Measurements from ENCODE around the gene EARS2.
"Not testable (repeated sequence)": the region's sequence is repeated elsewhere in the genome, so short reads cannot be mapped to it uniquely, and the experiment has no call there.

EARS2 gene

GRCh38 chr16:23552161-23552560 lies 5.0 kb downstream of the EARS2 start:
- DNase-seq (ENCODE audit: low read depth, low spot score): no peak
- Histone ChIP-seq H3K9ac (ENCODE audit: insufficient read length, low read depth) (no peak overlapping the region), H3K9me3 (ENCODE audit: insufficient read depth, low read length) (no peaks in the 10 kb centered on the region), H3K4me1 (ENCODE audit: insufficient read depth, insufficient read length) (no peaks in the 10 kb centered on the region), H3K4me3 (ENCODE audit: insufficient read length, low read depth) (no peak overlapping the region), H3K27me3 (ENCODE audit: insufficient read depth, insufficient read length) (no peaks in the 10 kb centered on the region), H3K36me3 (ENCODE audit: insufficient read depth, insufficient read length, low read length) (peaks cover 86% of the 10 kb centered on the region)
- TF ChIP-seq ZNF274 (IDR thresholded peaks at IDR 0.05; ENCODE audit: low read depth, low read length) (no peak), SUZ12 (IDR thresholded peaks at IDR 0.05; ENCODE audit: extremely low read depth, insufficient read depth, insufficient read length) (no peak), YY1 (IDR thresholded peaks at IDR 0.05; ENCODE audit: insufficient read depth, insufficient read length) (no peak)

- Histone ChIP-seq H3K9ac (ENCODE audit: insufficient read length, low read depth) (no peak overlapping the region), H3K4me1 (ENCODE audit: insufficient read depth, insufficient read length) (no peaks in the 10 kb centered on the region), H3K36me3 (ENCODE audit: insufficient read depth, insufficient read length, low read length) (peaks cover 90% of the 10 kb centered on the region), H3K9me3 (ENCODE audit: insufficient read depth, low read length) (no peaks in the 10 kb centered on the region), H3K27me3 (ENCODE audit: insufficient read depth, insufficient read length) (no peaks in the 10 kb centered on the region), H3K4me3 (ENCODE audit: insufficient read length, low read depth) (no peak overlapping the region)
- TF ChIP-seq SUZ12 (IDR thresholded peaks at IDR 0.05; ENCODE audit: extremely low read depth, insufficient read depth, insufficient read length) (no peak), YY1 (IDR thresholded peaks at IDR 0.05; ENCODE audit: insufficient read depth, insufficient read length) (no peak), ZNF274 (IDR thresholded peaks at IDR 0.05; ENCODE audit: low read depth, low read length) (no peak)
- DNase-seq (ENCODE audit: low read depth, low spot score): no peak
Measured at GRCh38 chr16:23549938-23550337, 7.2 kb downstream of the EARS2 start.

GRCh38 chr16:23544436-23544835 lies 12.7 kb downstream of the EARS2 start:
- no peaks in the 10 kb centered on the region for H3K4me1 ChIP-seq (ENCODE audit: insufficient read depth, insufficient read length)
- no peak overlapping the region for H3K9ac ChIP-seq (ENCODE audit: insufficient read length, low read depth)
- H3K27me3 ChIP-seq (ENCODE audit: insufficient read depth, insufficient read length): no peaks in the 10 kb centered on the region
- H3K36me3 ChIP-seq (ENCODE audit: insufficient read depth, insufficient read length, low read length): peaks cover 92% of the 10 kb centered on the region
- no peak for DNase-seq (ENCODE audit: low read depth, low spot score)
- no peak overlapping the region for H3K4me3 ChIP-seq (ENCODE audit: insufficient read length, low read depth)
- no peak for TF ChIP-seq ZNF274 (IDR thresholded peaks at IDR 0.05; ENCODE audit: low read depth, low read length)
- TF ChIP-seq YY1 (IDR thresholded peaks at IDR 0.05; ENCODE audit: insufficient read depth, insufficient read length): no peak
- H3K9me3 ChIP-seq (ENCODE audit: insufficient read depth, low read length): no peaks in the 10 kb centered on the region

GRCh38 chr16:23540817-23541178 lies 16.4 kb downstream of the EARS2 start:
- DNase-seq (ENCODE audit: low read depth, low spot score); H3K4me1 ChIP-seq (ENCODE audit: insufficient read depth, insufficient read length): not testable (repeated sequence)

GRCh38 chr16:23539984-23540816 lies 16.9 kb downstream of the EARS2 start:
- no peaks in the 10 kb centered on the region for H3K9me3 ChIP-seq (ENCODE audit: insufficient read depth, low read length)
- H3K4me1 ChIP-seq (ENCODE audit: insufficient read depth, insufficient read length): no peaks in the 10 kb centered on the region
- H3K4me3 ChIP-seq (ENCODE audit: insufficient read length, low read depth): no peak overlapping the region
- TF ChIP-seq SUZ12 (IDR thresholded peaks at IDR 0.05; ENCODE audit: extremely low read depth, insufficient read depth, insufficient read length): no peak
- no peak for TF ChIP-seq YY1 (IDR thresholded peaks at IDR 0.05; ENCODE audit: insufficient read depth, insufficient read length)
- no peak for TF ChIP-seq ZNF274 (IDR thresholded peaks at IDR 0.05; ENCODE audit: low read depth, low read length)
- DNase-seq (ENCODE audit: low read depth, low spot score): no peak
- no peaks in the 10 kb centered on the region for H3K27me3 ChIP-seq (ENCODE audit: insufficient read depth, insufficient read length)
- peaks cover 93% of the 10 kb centered on the region for H3K36me3 ChIP-seq (ENCODE audit: insufficient read depth, insufficient read length, low read length)
- no peak overlapping the region for H3K9ac ChIP-seq (ENCODE audit: insufficient read length, low read depth)

More at GRCh38 chr16:23540817-23541178, 16.4 kb downstream of the EARS2 start:
- H3K4me3 ChIP-seq (ENCODE audit: insufficient read length, low read depth); H3K9me3 ChIP-seq (ENCODE audit: insufficient read depth, low read length); H3K27me3 ChIP-seq (ENCODE audit: insufficient read depth, insufficient read length); H3K9ac ChIP-seq (ENCODE audit: insufficient read length, low read depth): not testable (repeated sequence)
- H3K36me3 ChIP-seq (ENCODE audit: insufficient read depth, insufficient read length, low read length): peaks cover 93% of the 10 kb centered on the region

GRCh38 chr16:23538919-23539278 lies 18.3 kb downstream of the EARS2 start:
- H3K9ac ChIP-seq (ENCODE audit: insufficient read length, low read depth): no peak overlapping the region
- no peaks in the 10 kb centered on the region for H3K9me3 ChIP-seq (ENCODE audit: insufficient read depth, low read length)
- no peak for DNase-seq (ENCODE audit: low read depth, low spot score)
- no peaks in the 10 kb centered on the region for H3K27me3 ChIP-seq (ENCODE audit: insufficient read depth, insufficient read length)
- H3K4me1 ChIP-seq (ENCODE audit: insufficient read depth, insufficient read length): no peaks in the 10 kb centered on the region
- H3K36me3 ChIP-seq (ENCODE audit: insufficient read depth, insufficient read length, low read length): peaks cover 94% of the 10 kb centered on the region
- TF ChIP-seq YY1 (IDR thresholded peaks at IDR 0.05; ENCODE audit: insufficient read depth, insufficient read length): no peak
- TF ChIP-seq SUZ12 (IDR thresholded peaks at IDR 0.05; ENCODE audit: extremely low read depth, insufficient read depth, insufficient read length): no peak
- TF ChIP-seq ZNF274 (IDR thresholded peaks at IDR 0.05; ENCODE audit: low read depth, low read length): no peak
- no peak overlapping the region for H3K4me3 ChIP-seq (ENCODE audit: insufficient read length, low read depth)

GRCh38 chr16:23537390-23537789 lies 19.8 kb downstream of the EARS2 start:
- no peak overlapping the region for H3K4me3 ChIP-seq (ENCODE audit: insufficient read length, low read depth)
- H3K9me3 ChIP-seq (ENCODE audit: insufficient read depth, low read length): no peaks in the 10 kb centered on the region
- H3K4me1 ChIP-seq (ENCODE audit: insufficient read depth, insufficient read length): no peaks in the 10 kb centered on the region
- no peak for TF ChIP-seq ZNF274 (IDR thresholded peaks at IDR 0.05; ENCODE audit: low read depth, low read length)
- no peak overlapping the region for H3K9ac ChIP-seq (ENCODE audit: insufficient read length, low read depth)
- H3K27me3 ChIP-seq (ENCODE audit: insufficient read depth, insufficient read length): no peaks in the 10 kb centered on the region
- peaks cover 93% of the 10 kb centered on the region for H3K36me3 ChIP-seq (ENCODE audit: insufficient read depth, insufficient read length, low read length)
- DNase-seq (ENCODE audit: low read depth, low spot score): no peak

- TF ChIP-seq SUZ12 (IDR thresholded peaks at IDR 0.05; ENCODE audit: extremely low read depth, insufficient read depth, insufficient read length) (no peak), YY1 (IDR thresholded peaks at IDR 0.05; ENCODE audit: insufficient read depth, insufficient read length) (no peak), ZNF274 (IDR thresholded peaks at IDR 0.05; ENCODE audit: low read depth, low read length) (no peak)
- Histone ChIP-seq H3K4me3 (ENCODE audit: insufficient read length, low read depth) (no peak overlapping the region), H3K27me3 (ENCODE audit: insufficient read depth, insufficient read length) (no peaks in the 10 kb centered on the region), H3K9me3 (ENCODE audit: insufficient read depth, low read length) (no peaks in the 10 kb centered on the region), H3K4me1 (ENCODE audit: insufficient read depth, insufficient read length) (no peaks in the 10 kb centered on the region), H3K9ac (ENCODE audit: insufficient read length, low read depth) (no peak overlapping the region), H3K36me3 (ENCODE audit: insufficient read depth, insufficient read length, low read length) (peaks cover 92% of the 10 kb centered on the region)
- no peak for DNase-seq (ENCODE audit: low read depth, low spot score)
Measured at GRCh38 chr16:23535901-23536300, 21.2 kb downstream of the EARS2 start.
